HG03457 (cell line): ENCODE results near the gene ASGR1.
"Not testable (repeated sequence)": the region's sequence is repeated elsewhere in the genome, so short reads cannot be mapped to it uniquely, and the experiment has no call there.

Experiments
- ATAC-seq: cut with Tn5 transposase; IDR thresholded peaks from one replicate; pipeline ENCODE4 v1.9.1; 2021; ENCODE audit warnings: moderate number of reproducible peaks; ENCODE audit not compliant: unreplicated experiment

ASGR1 gene

GRCh38 chr17:7191571-7192270 lies 12.6 kb upstream of the ASGR1 start:
- ATAC-seq: no peak

- ATAC-seq: no peak
Measured at GRCh38 chr17:7191069-7191468, 11.9 kb upstream of the ASGR1 start.

GRCh38 chr17:7190276-7190917 lies 11.2 kb upstream of the ASGR1 start:
- ATAC-seq: no peak

- no peak for ATAC-seq
Measured at GRCh38 chr17:7186241-7186640, 7.1 kb upstream of the ASGR1 start.

- no peak for ATAC-seq
Measured at GRCh38 chr17:7184647-7185046, 5.5 kb upstream of the ASGR1 start.

GRCh38 chr17:7184091-7184488 lies 4.9 kb upstream of the ASGR1 start:
- no peak for ATAC-seq

GRCh38 chr17:7183433-7184090 lies 4.4 kb upstream of the ASGR1 start:
- no peak for ATAC-seq

- not testable (repeated sequence) for ATAC-seq
Measured at GRCh38 chr17:7182101-7182500, 2.9 kb upstream of the ASGR1 start.

- ATAC-seq: no peak
Measured at GRCh38 chr17:7178973-7179316, 225 bp downstream of the ASGR1 start.

- ATAC-seq: no peak
Measured at GRCh38 chr17:7177954-7178477, 1.2 kb downstream of the ASGR1 start.

GRCh38 chr17:7177191-7177953 lies 1.8 kb downstream of the ASGR1 start:
- no peak for ATAC-seq

- ATAC-seq: no peak
Measured at GRCh38 chr17:7176841-7177190, 2.4 kb downstream of the ASGR1 start.

- no peak for ATAC-seq
Measured at GRCh38 chr17:7176107-7176840, 2.9 kb downstream of the ASGR1 start.

GRCh38 chr17:7175330-7175733 lies 3.8 kb downstream of the ASGR1 start:
- no peak for ATAC-seq

- no peak for ATAC-seq
Measured at GRCh38 chr17:7174603-7175326, 4.4 kb downstream of the ASGR1 start.

- ATAC-seq: no peak
Measured at GRCh38 chr17:7173687-7174602, 5.2 kb downstream of the ASGR1 start.

- not testable (repeated sequence) for ATAC-seq
Measured at GRCh38 chr17:7172522-7173191, 6.5 kb downstream of the ASGR1 start.

- not testable (repeated sequence) for ATAC-seq
Measured at GRCh38 chr17:7169565-7169908, 9.6 kb downstream of the ASGR1 start.
